ENCODE measurements around the gene TCL1A. TPM values are rescaled to one million over a fixed set of nuclear protein-coding genes. Genes with fewer than 3 reads are reported as not detected.

The TCL1A gene
- total RNA-seq, 1 experiment from 2014 or later, result 0.30 TPM

- no peak for TF ChIP-seq CTCF (IDR thresholded peaks at IDR 0.05 in 2 of 3, conservative IDR thresholded peaks at IDR 0.05 in 1 of 3; ENCODE audit: borderline replicate concordance in 1 of 3, insufficient read depth in 1 of 3, low read depth in 2 of 3, low read length in 2 of 3)
- TF ChIP-seq YY1 (IDR thresholded peaks at IDR 0.05; ENCODE audit: extremely low read depth, insufficient replicate concordance, low read depth, low read length), result no peak
Observed at GRCh38 chr14:95712398-95712797, 1.5 kb downstream of the TCL1A start (continued).

- TF ChIP-seq REST (IDR thresholded peaks at IDR 0.05; ENCODE audit: low read depth) (no peak), FOSL1 (IDR thresholded peaks at IDR 0.05; ENCODE audit: low read depth) (no peak), ZBTB33 (IDR thresholded peaks at IDR 0.05; ENCODE audit: extremely low read depth, insufficient replicate concordance, low read length) (no peak)
- Histone ChIP-seq H3K4me3 (replicated peaks in 1 of 2; ENCODE audit: low read depth in 1 of 2, low read length in 2 of 2) (no peak overlapping the region), H4K20me1 (ENCODE audit: insufficient read depth) (no peaks in the 10 kb centered on the region), H2AFZ (ENCODE audit: low read depth, low read length, poor library complexity, severe bottlenecking) (no peak overlapping the region), H3K36me3 (ENCODE audit: control insufficient read depth in 1 of 2, insufficient read depth in 2 of 2, low read length in 2 of 2) (no peaks in the 10 kb centered on the region), H3K9ac (ENCODE audit: low read length) (no peak overlapping the region), H3K4me2 (ENCODE audit: low read length) (no peak overlapping the region), H3K27me3 (ENCODE audit: insufficient read depth, low read length) (peaks cover 34% of the 10 kb centered on the region), H3K4me1 (ENCODE audit: control insufficient read depth in 1 of 2, insufficient read depth in 2 of 2, low read length in 2 of 2) (no peaks in the 10 kb centered on the region), H3K9me2 (ENCODE audit: insufficient read depth) (no peaks in the 10 kb centered on the region), H3K79me2 (ENCODE audit: insufficient read depth, low read length) (no peaks in the 10 kb centered on the region), H3K27ac (ENCODE audit: low read depth, low read length) (no peak overlapping the region), H3K9me3 (ENCODE audit: control insufficient read depth in 1 of 2, insufficient read depth in 1 of 2, low read depth in 1 of 2, low read length in 2 of 2) (no peaks in the 10 kb centered on the region)
- no TSS peak for BruUV-seq (replicated peaks)
- ChIA-PET RAD21 (ENCODE audit: low non-redundant PET in 1 of 2, low total read pairs in 2 of 2, uncharacterized antibody in 2 of 2, unreplicated experiment in 2 of 2) (no interaction called here), CTCF (no interaction called here), POLR2A (no interaction called here)
- intact Hi-C loops (cut with micrococcal nuclease), result no loop called here
- ATAC-seq (no peak), DNase-seq (ENCODE audit: low read depth, low spot score) (no peak)
Observed at GRCh38 chr14:95711476-95712176, 2.3 kb downstream of the TCL1A start.

Measured in HCT116 (cell line).